ENCODE results near the gene AKAP5.

AKAP5 gene

GRCh38 chr14:64434528-64434927, 30.8 kb upstream of the AKAP5 start:
- no peaks in the 10 kb centered on the region for H3K27me3 ChIP-seq (ENCODE audit: insufficient read depth, low read length)
- no peaks in the 10 kb centered on the region for H3K9me2 ChIP-seq (ENCODE audit: low read depth, low read length)
- no peak for TF ChIP-seq CTCF (IDR thresholded peaks at IDR 0.05; ENCODE audit: low read length)
- no peak for TF ChIP-seq EZH2 (IDR thresholded peaks at IDR 0.05; ENCODE audit: borderline replicate concordance, low read length)
- H3K4me3 ChIP-seq (ENCODE audit: low read depth, low read length, poor library complexity, severe bottlenecking) = no peak overlapping the region
- H3K4me1 ChIP-seq (ENCODE audit: insufficient read depth, low read length, severe bottlenecking) = no peaks in the 10 kb centered on the region
- no peak overlapping the region for H3K9ac ChIP-seq (ENCODE audit: low read length)
- no peaks in the 10 kb centered on the region for H4K20me1 ChIP-seq (ENCODE audit: insufficient read depth, low read length)
- no peak overlapping the region for H2AFZ ChIP-seq (ENCODE audit: low read length)
- no peak overlapping the region for H3K27ac ChIP-seq (ENCODE audit: low read depth, low read length, poor library complexity, severe bottlenecking)
- peaks cover 96% of the 10 kb centered on the region for H3K36me3 ChIP-seq (ENCODE audit: insufficient read depth, low read length)
- H3K9me3 ChIP-seq (ENCODE audit: low read length) = no peaks in the 10 kb centered on the region
- H3F3A ChIP-seq (ENCODE audit: insufficient read depth, low read length) = no peaks in the 10 kb centered on the region
- H3K79me2 ChIP-seq (ENCODE audit: insufficient read depth, low read length) = no peaks in the 10 kb centered on the region
- H3K4me2 ChIP-seq (ENCODE audit: low read length) = no peak overlapping the region

GRCh38 chr14:64438181-64438841, 27.0 kb upstream of the AKAP5 start:
- TF ChIP-seq CTCF (IDR thresholded peaks at IDR 0.05; ENCODE audit: low read length) (no peak), EZH2 (IDR thresholded peaks at IDR 0.05; ENCODE audit: borderline replicate concordance, low read length) (no peak)
- Histone ChIP-seq H3K4me2 (ENCODE audit: low read length) (no peak overlapping the region), H4K20me1 (ENCODE audit: insufficient read depth, low read length) (no peaks in the 10 kb centered on the region), H3K27me3 (ENCODE audit: insufficient read depth, low read length) (no peaks in the 10 kb centered on the region), H3K4me1 (ENCODE audit: insufficient read depth, low read length, severe bottlenecking) (peaks cover under 1% of the 10 kb centered on the region), H3K9ac (ENCODE audit: low read length) (no peak overlapping the region), H2AFZ (ENCODE audit: low read length) (no peak overlapping the region), H3F3A (ENCODE audit: insufficient read depth, low read length) (no peaks in the 10 kb centered on the region), H3K27ac (ENCODE audit: low read depth, low read length, poor library complexity, severe bottlenecking) (no peak overlapping the region), H3K9me3 (ENCODE audit: low read length) (no peaks in the 10 kb centered on the region), H3K79me2 (ENCODE audit: insufficient read depth, low read length) (no peaks in the 10 kb centered on the region), H3K9me2 (ENCODE audit: low read depth, low read length) (no peaks in the 10 kb centered on the region), H3K4me3 (ENCODE audit: low read depth, low read length, poor library complexity, severe bottlenecking) (no peak overlapping the region), H3K36me3 (ENCODE audit: insufficient read depth, low read length) (peaks cover 94% of the 10 kb centered on the region)

GRCh38 chr14:64439141-64439540, 26.2 kb upstream of the AKAP5 start:
- no peak overlapping the region for H3K4me2 ChIP-seq (ENCODE audit: low read length)
- no peaks in the 10 kb centered on the region for H3K9me3 ChIP-seq (ENCODE audit: low read length)
- H3K79me2 ChIP-seq (ENCODE audit: insufficient read depth, low read length) = no peaks in the 10 kb centered on the region
- TF ChIP-seq EZH2 (IDR thresholded peaks at IDR 0.05; ENCODE audit: borderline replicate concordance, low read length) (no peak), CTCF (IDR thresholded peaks at IDR 0.05; ENCODE audit: low read length) (no peak)
- no peak overlapping the region for H3K27ac ChIP-seq (ENCODE audit: low read depth, low read length, poor library complexity, severe bottlenecking)
- no peaks in the 10 kb centered on the region for H3K27me3 ChIP-seq (ENCODE audit: insufficient read depth, low read length)
- H3F3A ChIP-seq (ENCODE audit: insufficient read depth, low read length) = no peaks in the 10 kb centered on the region
- H4K20me1 ChIP-seq (ENCODE audit: insufficient read depth, low read length) = no peaks in the 10 kb centered on the region
- H3K9ac ChIP-seq (ENCODE audit: low read length) = no peak overlapping the region
- peaks cover 9% of the 10 kb centered on the region for H3K4me1 ChIP-seq (ENCODE audit: insufficient read depth, low read length, severe bottlenecking)
- peaks cover 95% of the 10 kb centered on the region for H3K36me3 ChIP-seq (ENCODE audit: insufficient read depth, low read length)
- no peak overlapping the region for H3K4me3 ChIP-seq (ENCODE audit: low read depth, low read length, poor library complexity, severe bottlenecking)
- no peaks in the 10 kb centered on the region for H3K9me2 ChIP-seq (ENCODE audit: low read depth, low read length)
- H2AFZ ChIP-seq (ENCODE audit: low read length) = no peak overlapping the region

All from OCI-LY1 (cell line).